ENCODE measurements around the gene ELP4.
"Not testable (repeated sequence)": the region's sequence is repeated elsewhere in the genome, so short reads cannot be mapped to it uniquely, and the experiment has no call there.

The ELP4 gene

GRCh38 chr11:31649129-31649966, 139.8 kb downstream of the ELP4 start:
- DNase-seq = no peak

- no peak for DNase-seq
Measured at GRCh38 chr11:31651208-31651607, 141.6 kb downstream of the ELP4 start.

GRCh38 chr11:31651822-31652221, 142.3 kb downstream of the ELP4 start:
- DNase-seq = no peak

GRCh38 chr11:31652528-31652927, 143.0 kb downstream of the ELP4 start:
- DNase-seq = no peak

GRCh38 chr11:31655483-31655882, 145.9 kb downstream of the ELP4 start:
- DNase-seq = no peak

- no peak for DNase-seq
Measured at GRCh38 chr11:31656051-31656450, 146.5 kb downstream of the ELP4 start.

GRCh38 chr11:31657091-31657490, 147.5 kb downstream of the ELP4 start:
- DNase-seq = no peak

- no peak for DNase-seq
Measured at GRCh38 chr11:31664129-31664528, 154.6 kb downstream of the ELP4 start.

GRCh38 chr11:31664954-31665353, 155.4 kb downstream of the ELP4 start:
- DNase-seq = no peak

GRCh38 chr11:31671681-31672080, 162.1 kb downstream of the ELP4 start:
- no peak for DNase-seq

GRCh38 chr11:31673108-31673507, 163.5 kb downstream of the ELP4 start:
- DNase-seq = not testable (repeated sequence)

GRCh38 chr11:31676280-31676982, 166.9 kb downstream of the ELP4 start:
- DNase-seq = no peak

GRCh38 chr11:31680770-31681169, 171.2 kb downstream of the ELP4 start:
- no peak for DNase-seq

GRCh38 chr11:31687256-31687655, 177.7 kb downstream of the ELP4 start:
- no peak for DNase-seq

GRCh38 chr11:31687861-31688260, 178.3 kb downstream of the ELP4 start:
- no peak for DNase-seq

- DNase-seq = no peak
Measured at GRCh38 chr11:31689559-31689958, 180.0 kb downstream of the ELP4 start.

- DNase-seq = no peak
Measured at GRCh38 chr11:31690041-31690440, 180.5 kb downstream of the ELP4 start.

- no peak for DNase-seq
Measured at GRCh38 chr11:31690516-31690915, 180.9 kb downstream of the ELP4 start.

GRCh38 chr11:31692466-31692865, 182.9 kb downstream of the ELP4 start:
- no peak for DNase-seq

- not testable (repeated sequence) for DNase-seq
Measured at GRCh38 chr11:31697049-31697448, 187.5 kb downstream of the ELP4 start.

GRCh38 chr11:31699066-31699465, 189.5 kb downstream of the ELP4 start:
- DNase-seq = no peak

- DNase-seq = no peak
Measured at GRCh38 chr11:31702966-31703365, 193.4 kb downstream of the ELP4 start.

GRCh38 chr11:31706357-31706756, 196.8 kb downstream of the ELP4 start:
- DNase-seq = no peak

- no peak for DNase-seq
Measured at GRCh38 chr11:31711137-31711536, 201.6 kb downstream of the ELP4 start.

All from activated gamma-delta T cell treated with Interleukin-2 at 50 U/mL for 16 hours (primary cell).